K562 (cell line): ENCODE results near the gene PSMC3IP. TPM values are rescaled to one million over a fixed set of nuclear protein-coding genes. Genes with fewer than 3 reads are reported as not detected.

Experiments used
- ATF1 ChIP-seq, 2 experiments: fragments of 450-650 bp in 1 of 2; IDR thresholded peaks; 2 replicates each; pipeline ENCODE4 v1.6.1; 2016; ENCODE audit warnings: missing compliant biosample characterization in 1 of 2, missing genetic modification characterization in 1 of 2
- ATF7 ChIP-seq: fragments of 450-650 bp; IDR thresholded peaks from 2 replicates; pipeline ENCODE4 v1.7.1; 2014; ENCODE audit warnings: mild to moderate bottlenecking, moderate library complexity
- EHMT2 ChIP-seq: fragments of 450-650 bp; IDR thresholded peaks from 2 replicates; pipeline ENCODE4 v1.6.1; 2018; ENCODE audit warnings: antibody characterized with exemption
- GATA2 ChIP-seq: sonication (generic); formaldehyde crosslinking; IDR thresholded peaks from 2 replicates; pipeline ENCODE4 v1.4.0; 2020; ENCODE audit warnings: mild to moderate bottlenecking, missing genetic modification reagents
- GTF2F1 ChIP-seq: IDR thresholded peaks from 2 replicates; pipeline ENCODE4 v1.6.1; 2011; ENCODE audit warnings: low read depth, low read length, improper control_type of control experiment
- HNRNPLL ChIP-seq: fragments of 200-400 bp; formaldehyde crosslinking; IDR thresholded peaks from 2 replicates; pipeline ENCODE4 v1.6.1; 2017; ENCODE audit warnings: low read length, low read depth, mild to moderate bottlenecking; ENCODE audit not compliant: poor library complexity, severe bottlenecking
- HNRNPUL1 ChIP-seq: fragments of 200-400 bp; formaldehyde crosslinking; IDR thresholded peaks from 2 replicates; pipeline ENCODE4 v1.6.1; 2017; ENCODE audit warnings: low read length
- MTA2 ChIP-seq: fragments of 450-650 bp; IDR thresholded peaks from 2 replicates; pipeline ENCODE4 v1.6.1; 2016; ENCODE audit warnings: low read depth
- NCOA6 ChIP-seq: fragments of 450-650 bp; IDR thresholded peaks from 2 replicates; pipeline ENCODE4 v1.6.1; 2017; ENCODE audit warnings: mild to moderate bottlenecking
- NR0B1 ChIP-seq: fragments of 450-650 bp; IDR thresholded peaks from one replicate; pipeline ENCODE4 v1.6.1; 2018; ENCODE audit warnings: mild to moderate bottlenecking, moderate library complexity; ENCODE audit not compliant: partially characterized antibody
- PYGO2 ChIP-seq: fragments of 450-650 bp; IDR thresholded peaks from 2 replicates; pipeline ENCODE4 v1.6.1; 2016; ENCODE audit warnings: mild to moderate bottlenecking, missing genetic modification characterization, moderate library complexity, missing compliant biosample characterization
- RAD21 ChIP-seq, 2 experiments: fragments of 250-450 bp in 1 of 2; fragments of 450-650 bp in 1 of 2; sonication (Bioruptor Pico) in 1 of 2; formaldehyde crosslinking in 1 of 2; IDR thresholded peaks in 1 of 2; conservative IDR thresholded peaks in 1 of 2; 2 replicates each; pipeline versions ENCODE4 v1.4.0 to v1.8.0; 2020 to 2022; ENCODE audit warnings: mild to moderate bottlenecking in 2 of 2, moderate library complexity in 1 of 2
- RBM14 ChIP-seq: fragments of 200-400 bp; formaldehyde crosslinking; IDR thresholded peaks from 2 replicates; pipeline ENCODE4 v1.6.1; 2018; ENCODE audit warnings: low read depth, mild to moderate bottlenecking, low read length, moderate library complexity, borderline replicate concordance; ENCODE audit not compliant: insufficient read depth
- SMARCC2 ChIP-seq: fragments of 450-650 bp; IDR thresholded peaks from 2 replicates; pipeline ENCODE4 v1.6.1; 2017; ENCODE audit warnings: antibody characterized with exemption, moderate library complexity, mild to moderate bottlenecking, low read depth
- TEAD1 ChIP-seq, 2 experiments: fragments of 450-650 bp in 1 of 2; sonication (generic) in 1 of 2; formaldehyde crosslinking; IDR thresholded peaks; 2 replicates each; pipeline versions ENCODE4 v1.4.0 to v1.8.0; 2020 to 2022; ENCODE audit warnings: mild to moderate bottlenecking in 2 of 2, missing genetic modification reagents in 1 of 2
- TFAM ChIP-seq: fragments of 250-450 bp; sonication (Bioruptor Pico); conservative IDR thresholded peaks from 2 replicates; pipeline ENCODE4 v1.5.0; 2021; ENCODE audit warnings: mild to moderate bottlenecking, moderate library complexity
- YY1 ChIP-seq, 3 experiments: IDR thresholded peaks; 2 replicates each; pipeline ENCODE4 v1.6.1; 2011; ENCODE audit warnings: low read length in 2 of 3, mild to moderate bottlenecking in 2 of 3, moderate library complexity in 2 of 3, borderline replicate concordance in 1 of 3, control low read depth in 1 of 3, low read depth in 1 of 3; ENCODE audit not compliant: insufficient read depth in 3 of 3, insufficient replicate concordance in 2 of 3, control insufficient read depth in 1 of 3, insufficient read length in 1 of 3; ENCODE audit errors: extremely low read depth in 1 of 3
- ZMIZ1 ChIP-seq, 2 experiments: fragments of 150-350 bp in 1 of 2; IDR thresholded peaks; 2 replicates each; pipeline ENCODE4 v1.6.1; 2012 to 2016; ENCODE audit warnings: low read depth in 2 of 2, low read length in 2 of 2, mild to moderate bottlenecking in 1 of 2, moderate library complexity in 1 of 2
- ZNF12 ChIP-seq: sonication (generic); formaldehyde crosslinking; IDR thresholded peaks from 2 replicates; pipeline ENCODE4 v1.4.0; 2020; ENCODE audit warnings: mild to moderate bottlenecking, missing genetic modification reagents
- ZNF134 ChIP-seq: fragments of 250-450 bp; sonication (Bioruptor Pico); conservative IDR thresholded peaks from 2 replicates; pipeline ENCODE4 v1.4.0; 2020
- ZNF551 ChIP-seq: fragments of 250-450 bp; sonication (Bioruptor Pico); IDR thresholded peaks from 2 replicates; pipeline ENCODE4 v1.5.0; 2021; ENCODE audit warnings: mild to moderate bottlenecking, moderate library complexity
- ZNF766 ChIP-seq: fragments of 200-800 bp; sonication (Bioruptor generic); conservative IDR thresholded peaks from 2 replicates; pipeline ENCODE4 v1.6.1; 2016; ENCODE audit warnings: missing genetic modification characterization, missing compliant biosample characterization
- polyA plus RNA-seq, 8 experiments: library from polyadenylated mRNA; depleted of rRNA in 4 of 8; stranded (reverse) in 5 of 8; unstranded in 3 of 8; fragments of >200 nt; fragmentation: Nextera tagmentation in 2 of 8; fragmentation: Illumina TruSeq in 1 of 8; extraction: Ambion mirVana in 2 of 8; extraction: Trizol in 1 of 8; gene quantifications; 2 replicates each; pipeline versions ENCODE4 v1.2.1 to v1.2.3, GENCODE V29; 2011 to 2014; ENCODE audit warnings: inconsistent platforms in 1 of 8, missing spikeins in 1 of 8
- total RNA-seq, 7 experiments: library from RNA; depleted of rRNA in 6 of 7; stranded (reverse); fragments of >200 nt in 6 of 7; fragmentation: Illumina TruSeq in 2 of 7; extraction: Trizol in 2 of 7; gene quantifications; 2 replicates each; pipeline versions ENCODE4 v1.2.1 to v1.2.3, GENCODE V29; 2011 to 2021; ENCODE audit warnings: low replicate concordance in 1 of 7

PSMC3IP gene
- total and polyA plus RNA-seq, 9 of the 15 experiments (the other 6 are each of a cell fraction or from before 2014, with no cell fraction given): 13.8 to 65.6 (median 32.8) TPM

- TF ChIP-seq ZMIZ1 (IDR thresholded peaks at IDR 0.05; ENCODE audit: low read depth in 2 of 2, low read length in 2 of 2) (no peak), HNRNPLL (no peak), NCOA6 (no peak), ZNF551 (no peak), TEAD1 (CRISPR knock-in tag; IDR thresholded peaks at IDR 0.05) (peak; percentile 51 to 98; a peak in 2 of 4 replicates), PYGO2 (tag) (peak; percentile 95), ATF1 (CRISPR knock-in tag; IDR thresholded peaks at IDR 0.05) (no peak), ATF1 (tag; IDR thresholded peaks at IDR 0.05) (peak; percentile 69), NR0B1 (no peak), TFAM (no peak), RAD21 (CRISPR knock-in tag; conservative IDR thresholded peaks at IDR 0.05 in 1 of 2, IDR thresholded peaks at IDR 0.05 in 1 of 2) (no peak), SMARCC2 (no peak), GATA2 (CRISPR knock-in tag) (no peak), EHMT2 (no peak), ATF7 (no peak), GTF2F1 (no peak), HNRNPUL1 (no peak), YY1 (IDR thresholded peaks at IDR 0.05; ENCODE audit: borderline replicate concordance in 1 of 3, control insufficient read depth in 1 of 3, extremely low read depth in 1 of 3, insufficient read depth in 3 of 3, insufficient read length in 1 of 3, insufficient replicate concordance in 2 of 3, low read depth in 1 of 3, low read length in 2 of 3) (peak in 2 of 3 experiments; percentile 47 to 59), ZNF12 (CRISPR knock-in tag) (no peak), MTA2 (no peak), ZNF766 (CRISPR knock-in tag) (peak; percentile 98), ZNF134 (CRISPR knock-in tag) (peak; percentile 73), RBM14 (no peak)
These were observed 42.1 kb downstream of the PSMC3IP start (continued) for GRCh38 chr17:42535155-42536047.
